Measurements from ENCODE around the gene KMT5B.

KMT5B gene

GRCh38 chr11:68215524-68216170, 2.6 kb upstream of the KMT5B start:
- no peak for DNase-seq

- DNase-seq: no peak
Measured at GRCh38 chr11:68215087-68215445, 2.0 kb upstream of the KMT5B start.

GRCh38 chr11:68214173-68215086, 1.3 kb upstream of the KMT5B start:
- DNase-seq: peak; percentile 61

- peak; percentile 90 for DNase-seq
Measured at GRCh38 chr11:68213555-68214172, 568 bp upstream of the KMT5B start.

GRCh38 chr11:68212421-68213134, 518 bp downstream of the KMT5B start:
- DNase-seq: peak; percentile 82

- DNase-seq: no peak
Measured at GRCh38 chr11:68211546-68211945, 1.6 kb downstream of the KMT5B start.

GRCh38 chr11:68206211-68206610, 6.9 kb downstream of the KMT5B start:
- DNase-seq: peak; percentile 67

GRCh38 chr11:68204402-68204801, 8.7 kb downstream of the KMT5B start:
- no peak for DNase-seq

GRCh38 chr11:68202165-68202564, 10.9 kb downstream of the KMT5B start:
- no peak for DNase-seq

GRCh38 chr11:68201492-68201891, 11.6 kb downstream of the KMT5B start:
- DNase-seq: no peak

- DNase-seq: no peak
Measured at GRCh38 chr11:68200639-68201038, 12.5 kb downstream of the KMT5B start.

- no peak for DNase-seq
Measured at GRCh38 chr11:68199295-68199987, 13.7 kb downstream of the KMT5B start.

- no peak for DNase-seq
Measured at GRCh38 chr11:68196219-68196618, 16.9 kb downstream of the KMT5B start.

GRCh38 chr11:68194675-68195294, 18.3 kb downstream of the KMT5B start:
- no peak for DNase-seq

- DNase-seq: no peak
Measured at GRCh38 chr11:68193018-68193417, 20.1 kb downstream of the KMT5B start.

- no peak for DNase-seq
Measured at GRCh38 chr11:68191661-68192579, 21.2 kb downstream of the KMT5B start.

GRCh38 chr11:68189888-68190287, 23.2 kb downstream of the KMT5B start:
- DNase-seq: no peak

- DNase-seq: no peak
Measured at GRCh38 chr11:68189082-68189481, 24.0 kb downstream of the KMT5B start.

GRCh38 chr11:68186061-68186460, 27.0 kb downstream of the KMT5B start:
- DNase-seq: no peak

GRCh38 chr11:68181719-68182451, 31.2 kb downstream of the KMT5B start:
- DNase-seq: no peak

Measured in islet precursor cell (in vitro differentiated cells).